Thyroid gland (tissue), 4 donors: ENCODE results near the gene NTRK2.

Experiments
- CTCF ChIP-seq, 6 experiments: fragments of 200-600 bp in 3 of 6; fragments of 450-650 bp in 3 of 6; sonication (generic) in 3 of 6; IDR thresholded peaks; one replicate each; pipeline ENCODE4 v1.5.1; 2016 to 2019; ENCODE audit warnings: antibody characterized with exemption in 6 of 6, mild to moderate bottlenecking in 2 of 6, inconsistent platforms in 1 of 6, moderate library complexity in 1 of 6
- POLR2A ChIP-seq, 2 donors: fragments of 450-650 bp; IDR thresholded peaks; one replicate each; pipeline ENCODE4 v1.6.1; 2017; ENCODE audit warnings: antibody characterized with exemption in 2 of 2, mild to moderate bottlenecking in 2 of 2, moderate library complexity in 1 of 2

- TF ChIP-seq CTCF (IDR thresholded peaks at IDR 0.05) = peak; percentile 88 to 96 (median 92)
- TF ChIP-seq POLR2A (IDR thresholded peaks at IDR 0.05) = no peak
Observed at GRCh38 chr9:84953797-84954705, 284.5 kb downstream of the NTRK2 start.
